ENCODE measurements around the gene LSAMP. TPM values are rescaled to one million over a fixed set of nuclear protein-coding genes. Genes with fewer than 3 reads are reported as not detected.

LSAMP gene
- total and polyA plus RNA-seq, 9 of the 15 experiments (the other 6 are each of a cell fraction or from before 2014, with no cell fraction given): 0.09 to 0.11 TPM; not detected in 7

DNA sequence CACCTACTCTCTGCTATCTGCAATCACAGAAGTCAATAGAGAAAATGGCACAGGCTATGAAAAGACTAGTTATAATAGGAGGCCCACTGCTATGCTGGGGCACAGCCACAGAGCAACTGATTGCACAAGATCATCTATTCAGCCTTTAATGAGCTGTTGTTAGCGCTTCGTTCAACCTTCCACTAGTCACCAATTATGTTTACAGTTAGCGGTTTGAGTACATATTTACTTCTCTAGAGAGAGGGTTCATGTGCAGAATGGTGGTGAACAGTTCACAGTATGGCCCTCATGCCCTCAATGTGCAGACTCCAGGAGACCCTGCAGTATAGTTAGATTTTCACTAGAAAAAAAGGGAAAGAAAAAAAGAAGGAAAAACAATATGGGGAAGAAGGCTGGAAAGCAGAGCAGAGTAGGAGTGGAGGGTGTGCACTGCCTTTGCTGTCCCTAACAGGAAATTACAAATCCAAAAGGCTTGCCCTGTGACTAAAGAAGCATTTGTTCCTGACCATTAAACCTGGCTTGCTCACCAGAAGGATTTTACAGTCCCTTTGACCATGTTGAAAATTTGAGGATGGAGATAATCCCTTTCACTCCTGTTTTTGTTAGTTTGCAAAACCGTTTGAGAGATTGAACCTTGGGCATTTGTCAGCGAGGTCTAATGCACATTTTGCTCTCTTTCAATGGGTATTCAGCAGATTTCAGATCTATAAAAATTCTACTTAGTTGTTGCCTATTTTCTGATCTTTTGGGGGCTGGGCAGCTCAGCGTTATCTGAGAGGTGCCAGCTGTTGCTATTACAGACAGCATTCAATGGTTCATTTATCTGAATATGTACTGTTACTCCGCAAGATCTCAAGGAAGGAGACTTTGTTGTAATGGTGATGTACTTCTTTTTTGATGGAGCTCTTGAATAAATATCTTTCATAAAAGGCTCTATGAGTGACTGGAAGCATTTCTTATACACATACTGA, 296.1 kb downstream of the LSAMP start (continued):
- no peak for TF ChIP-seq HNRNPUL1 (IDR thresholded peaks at IDR 0.05; ENCODE audit: low read length)

DNA sequence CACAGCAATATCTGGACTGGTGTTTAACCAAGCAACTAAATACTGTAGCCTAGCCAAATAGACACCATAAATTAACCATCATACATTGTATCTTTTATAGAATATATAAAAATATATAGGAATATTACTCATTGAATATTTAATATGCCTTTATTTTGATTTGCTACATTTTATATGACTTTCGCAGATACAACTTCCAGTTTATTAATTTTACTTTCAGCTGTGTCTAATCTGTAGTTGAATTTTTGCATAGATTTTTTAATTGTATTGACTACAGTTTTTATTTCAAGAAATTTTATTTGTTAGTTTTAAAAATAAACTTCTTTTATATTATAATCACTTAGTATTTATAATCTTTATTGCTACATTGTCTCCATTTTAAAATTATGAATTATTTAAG, 299.7 kb downstream of the LSAMP start:
- ChIA-PET CTCF (ENCODE audit: low intra/inter-chr PET ratio) (no interaction called here), POLR2A (no interaction called here)
- Histone ChIP-seq H3K4me3 (no peak overlapping the region), H3K9me3 (replicated peaks; ENCODE audit: control insufficient read depth, insufficient read depth, low read depth, low read length) (no peaks in the 10 kb centered on the region), H3K27ac (ENCODE audit: extremely low read depth, low read depth, low read length) (no peak overlapping the region), H3K4me1 (replicated peaks in 1 of 2; ENCODE audit: control insufficient read depth in 2 of 2, insufficient read depth in 2 of 2, low read length in 2 of 2) (no peaks in the 10 kb centered on the region), H4K20me1 (replicated peaks; ENCODE audit: control insufficient read depth, insufficient read depth, low read length) (no peaks in the 10 kb centered on the region), H3K9ac (ENCODE audit: insufficient read depth in 1 of 2, low read depth in 2 of 2, low read length in 2 of 2) (no peak overlapping the region), H3K36me3 (ENCODE audit: control insufficient read depth, insufficient read depth, low read length) (no peaks in the 10 kb centered on the region), H2AFZ (ENCODE audit: low read depth, low read length) (no peak overlapping the region), H3K4me2 (ENCODE audit: insufficient read depth, low read length) (no peak overlapping the region), H3K79me2 (ENCODE audit: control insufficient read depth, insufficient read depth, low read length) (no peaks in the 10 kb centered on the region), H3K27me3 (ENCODE audit: control insufficient read depth in 2 of 2, insufficient read depth in 2 of 2, low read length in 2 of 2) (no peaks in the 10 kb centered on the region), H3K9me1 (ENCODE audit: control insufficient read depth, insufficient read depth, low read length) (no peaks in the 10 kb centered on the region)
- BruUV-seq (replicated peaks): no TSS peak
- no peak for FAIRE-seq
- ATAC-seq: no peak
- intact Hi-C loops (cut with micrococcal nuclease): no loop called here
- DNase-seq (ENCODE audit: extremely low read depth in 1 of 4, low spot score in 3 of 4): no peak
- no peak for TF ChIP-seq HIVEP1 (CRISPR knock-in tag; IDR thresholded peaks at IDR 0.05)
- peak; percentile 51 for TF ChIP-seq RBM25 (IDR thresholded peaks at IDR 0.05; ENCODE audit: low read depth, low read length, severe bottlenecking)
- no peak for TF ChIP-seq MTA1 (IDR thresholded peaks at IDR 0.05; ENCODE audit: borderline replicate concordance)
- in situ Hi-C loops (cut with MboI): loop anchor here (25.0 kb wide), 1 partner anchor 617 kb away; no protein-coding TSS in a partner anchor
- WGBS (ENCODE audit: insufficient coverage, low coverage, missing lambda C conversion rate): 76% methylated on average over 1 of the region's 1 CpG
